ENCODE results near the gene VSIG4.

VSIG4 gene

DNA sequence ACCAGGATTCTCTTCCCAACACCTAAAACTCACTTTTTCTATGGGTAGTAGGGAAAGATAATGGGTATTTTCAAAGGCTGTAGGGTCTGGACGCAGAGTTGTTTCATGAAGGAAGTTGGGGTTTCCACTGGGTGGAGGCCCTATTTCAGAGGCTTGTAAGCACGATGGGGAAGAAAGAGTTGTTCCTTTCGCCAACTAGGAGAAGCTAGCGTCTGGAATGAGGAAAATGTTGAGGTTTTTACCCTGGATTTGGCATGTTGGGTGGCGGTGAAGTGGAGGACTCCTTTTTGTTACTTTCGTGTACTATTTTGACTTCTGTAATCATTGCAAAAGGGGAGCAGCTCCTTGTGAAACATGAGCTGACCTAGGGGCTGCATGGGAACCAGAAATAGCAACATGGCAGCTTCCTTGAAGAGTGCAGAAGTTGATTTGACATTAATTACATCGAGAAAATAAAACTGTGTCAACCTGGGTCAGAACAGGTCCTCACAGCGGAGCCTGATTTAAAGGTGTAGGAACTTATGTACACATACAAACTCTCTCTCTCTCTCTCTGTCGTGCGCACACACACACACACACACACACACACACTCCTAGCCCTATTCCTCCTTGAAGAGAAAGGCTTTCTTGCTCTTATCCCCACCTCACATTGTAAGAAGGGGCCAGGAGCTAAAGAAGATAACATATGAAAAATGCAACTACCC is 19.1 kb downstream of the VSIG4 start:
- TF ChIP-seq CTCF (IDR thresholded peaks at IDR 0.05; ENCODE audit: low read depth, low read length, missing control alignments) = no peak
- no peak overlapping the region for H3K4me3 ChIP-seq (replicated peaks; ENCODE audit: low read depth, low read length)
- DNase-seq (ENCODE audit: extremely low read depth, low read depth) = no peak

- no peak overlapping the region for H3K4me3 ChIP-seq (replicated peaks; ENCODE audit: low read depth, low read length)
- TF ChIP-seq CTCF (IDR thresholded peaks at IDR 0.05; ENCODE audit: low read depth, low read length, missing control alignments) = no peak
- DNase-seq (ENCODE audit: extremely low read depth, low read depth) = no peak
These were observed 19.9 kb downstream of the VSIG4 start for GRCh38 chrX:66019974-66020373.

DNA sequence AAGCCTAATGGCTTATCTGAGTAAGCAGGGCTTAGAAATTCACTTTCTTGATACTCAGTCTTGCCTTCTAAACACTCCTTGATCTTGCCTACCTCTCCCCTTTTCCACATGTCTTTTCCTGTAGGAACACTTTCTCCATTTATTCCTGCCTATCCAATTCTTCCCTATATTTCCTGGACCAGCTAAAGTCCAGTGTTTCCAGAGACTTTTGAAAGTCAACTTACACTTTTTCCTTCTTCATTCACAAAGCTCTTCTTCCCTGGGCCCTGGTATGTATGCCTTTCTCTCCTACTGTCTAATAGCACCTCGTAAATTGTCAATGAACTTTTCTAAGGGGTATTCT is 20.6 kb downstream of the VSIG4 start:
- no peak overlapping the region for H3K4me3 ChIP-seq (replicated peaks; ENCODE audit: low read depth, low read length)
- TF ChIP-seq CTCF (IDR thresholded peaks at IDR 0.05; ENCODE audit: low read depth, low read length, missing control alignments) = no peak
- DNase-seq (ENCODE audit: extremely low read depth, low read depth) = no peak

- no peak overlapping the region for H3K4me3 ChIP-seq (replicated peaks; ENCODE audit: low read depth, low read length)
- DNase-seq (ENCODE audit: extremely low read depth, low read depth) = no peak
- no peak for TF ChIP-seq CTCF (IDR thresholded peaks at IDR 0.05; ENCODE audit: low read depth, low read length, missing control alignments)
These were observed 21.1 kb downstream of the VSIG4 start for GRCh38 chrX:66018585-66019309.

DNA sequence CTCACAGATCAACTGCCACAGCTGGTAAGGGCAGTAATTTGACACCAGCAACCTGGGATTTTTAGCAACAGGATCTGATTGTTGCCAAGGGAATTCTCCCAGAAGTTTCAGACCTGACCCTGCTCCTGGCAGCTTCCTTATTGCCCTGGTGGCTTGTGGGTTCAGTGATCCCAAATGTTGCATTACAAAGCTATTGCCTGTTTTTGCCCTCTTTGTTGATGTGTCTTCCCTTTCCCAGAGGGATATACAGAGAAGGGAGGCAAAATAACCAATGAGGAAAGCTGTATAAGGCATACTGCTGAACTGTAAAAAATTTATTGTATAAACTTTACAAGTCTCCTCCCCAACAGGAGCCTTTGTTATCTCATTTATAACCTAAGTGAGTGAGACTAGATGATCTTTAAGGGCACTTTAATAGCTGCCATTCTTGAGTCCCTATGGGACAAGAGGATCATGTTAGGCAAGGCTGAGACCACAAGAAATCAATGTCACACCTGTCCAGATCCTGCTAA is 22.2 kb downstream of the VSIG4 start:
- no peak overlapping the region for H3K4me3 ChIP-seq (replicated peaks; ENCODE audit: low read depth, low read length)
- no peak for TF ChIP-seq CTCF (IDR thresholded peaks at IDR 0.05; ENCODE audit: low read depth, low read length, missing control alignments)
- DNase-seq (ENCODE audit: extremely low read depth, low read depth) = no peak

- no peak overlapping the region for H3K4me3 ChIP-seq (replicated peaks; ENCODE audit: low read depth, low read length)
- no peak for DNase-seq (ENCODE audit: extremely low read depth, low read depth)
- no peak for TF ChIP-seq CTCF (IDR thresholded peaks at IDR 0.05; ENCODE audit: low read depth, low read length, missing control alignments)
These were observed 22.8 kb downstream of the VSIG4 start for GRCh38 chrX:66016905-66017658.

Measured in HFF-Myc (cell line).